Measurements from ENCODE around the gene SPTBN4.

DNA sequence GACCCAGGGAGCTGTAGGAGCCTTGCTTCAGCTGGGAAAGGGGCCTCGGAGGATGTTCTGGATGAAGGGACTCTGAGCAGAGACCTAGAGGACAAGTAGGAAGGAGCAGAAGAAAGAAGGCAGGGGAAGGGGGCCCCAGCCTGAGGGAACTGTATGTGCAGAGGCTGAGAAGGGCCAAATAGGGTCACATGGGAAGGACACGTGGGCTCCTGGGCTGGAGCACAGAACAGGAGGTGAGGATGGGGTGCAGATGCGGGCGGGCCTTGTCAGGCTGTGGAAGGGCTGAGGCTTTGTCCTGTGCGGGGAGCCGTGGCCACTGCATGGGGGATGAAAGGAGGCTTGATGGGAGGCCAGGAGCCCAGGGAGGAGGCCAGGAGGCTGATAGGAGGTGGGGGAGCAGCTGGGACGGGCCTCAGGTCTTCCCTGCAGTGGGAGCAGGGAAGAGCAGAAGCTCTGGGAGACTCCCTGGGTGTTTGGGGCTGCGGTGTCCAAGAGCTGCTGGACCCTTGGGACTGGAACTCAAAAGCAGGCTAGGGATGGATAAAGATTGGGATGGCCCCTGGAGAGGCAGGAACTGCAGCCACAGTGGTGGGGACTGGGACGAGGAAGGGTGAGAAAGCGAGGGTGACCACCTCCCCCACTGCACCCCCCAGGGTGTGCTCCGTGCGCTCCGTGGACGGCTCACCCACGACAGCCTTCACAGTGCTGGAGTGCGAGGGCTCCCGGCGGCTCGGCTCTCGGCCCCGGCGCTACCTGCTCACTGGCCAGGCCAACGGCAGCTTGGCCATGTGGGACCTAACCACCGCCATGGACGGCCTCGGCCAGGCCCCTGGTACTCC, 123.0 kb downstream of the SPTBN4 start:
- TF ChIP-seq, protein P1, sequence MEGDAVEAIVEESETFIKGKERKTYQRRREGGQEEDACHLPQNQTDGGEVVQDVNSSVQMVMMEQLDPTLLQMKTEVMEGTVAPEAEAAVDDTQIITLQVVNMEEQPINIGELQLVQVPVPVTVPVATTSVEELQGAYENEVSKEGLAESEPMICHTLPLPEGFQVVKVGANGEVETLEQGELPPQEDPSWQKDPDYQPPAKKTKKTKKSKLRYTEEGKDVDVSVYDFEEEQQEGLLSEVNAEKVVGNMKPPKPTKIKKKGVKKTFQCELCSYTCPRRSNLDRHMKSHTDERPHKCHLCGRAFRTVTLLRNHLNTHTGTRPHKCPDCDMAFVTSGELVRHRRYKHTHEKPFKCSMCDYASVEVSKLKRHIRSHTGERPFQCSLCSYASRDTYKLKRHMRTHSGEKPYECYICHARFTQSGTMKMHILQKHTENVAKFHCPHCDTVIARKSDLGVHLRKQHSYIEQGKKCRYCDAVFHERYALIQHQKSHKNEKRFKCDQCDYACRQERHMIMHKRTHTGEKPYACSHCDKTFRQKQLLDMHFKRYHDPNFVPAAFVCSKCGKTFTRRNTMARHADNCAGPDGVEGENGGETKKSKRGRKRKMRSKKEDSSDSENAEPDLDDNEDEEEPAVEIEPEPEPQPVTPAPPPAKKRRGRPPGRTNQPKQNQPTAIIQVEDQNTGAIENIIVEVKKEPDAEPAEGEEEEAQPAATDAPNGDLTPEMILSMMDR (conservative IDR thresholded peaks at IDR 0.05) = no peak
- no peak for TF ChIP-seq EZH2 (IDR thresholded peaks at IDR 0.05; ENCODE audit: low read depth)

All from PC-9 (cell line).